AML-193 (cell line): Measurements from ENCODE around the gene GDPGP1.
"Not testable (repeated sequence)": the region's sequence is repeated elsewhere in the genome, so short reads cannot be mapped to it uniquely, and the experiment has no call there.

Source experiments
- DNase-seq, 2 experiments: peaks; one replicate each; lab custom pipeline; 2025; lab: John Stamatoyannopoulos, UW

Gene GDPGP1

DNA sequence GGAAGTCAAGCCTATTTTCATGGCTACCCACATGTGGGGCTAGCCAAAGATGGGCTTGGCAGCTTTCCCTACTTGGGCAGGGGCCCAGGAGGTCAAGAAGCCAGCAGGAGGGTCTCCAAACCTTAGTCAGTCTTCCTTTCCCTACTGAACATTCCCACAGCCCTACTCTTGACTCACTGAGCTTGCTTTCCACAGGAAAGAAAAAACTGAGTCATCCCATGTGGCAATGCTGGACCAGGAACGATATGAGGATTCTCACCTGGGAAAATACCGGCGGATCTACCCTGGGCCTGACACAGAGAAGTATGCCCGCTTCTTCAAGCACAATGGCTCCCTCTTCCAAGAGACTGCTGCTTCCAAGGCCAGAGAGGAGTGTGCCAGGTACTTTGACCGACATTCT lies 27.8 kb downstream of the GDPGP1 start:
- DNase-seq = no peak

DNA sequence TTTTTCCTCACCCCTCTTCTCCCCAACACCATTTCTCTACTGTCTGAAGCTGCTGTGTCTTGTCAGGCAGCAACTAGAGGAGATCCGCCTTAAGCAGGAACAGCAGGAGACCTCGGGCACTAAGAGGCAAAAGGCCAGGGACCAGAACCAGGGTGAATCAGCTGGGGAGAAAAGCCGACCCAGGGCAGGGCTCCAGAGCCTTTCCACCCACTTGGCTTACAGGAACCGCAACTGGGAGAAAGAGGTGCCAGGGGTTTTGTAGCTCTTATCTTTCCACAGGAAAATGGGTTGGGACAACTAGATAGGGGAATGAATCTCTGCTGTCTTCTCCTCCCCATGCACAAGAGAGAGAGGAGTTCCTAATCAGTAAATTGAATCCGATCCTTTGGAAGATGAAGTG lies 28.4 kb downstream of the GDPGP1 start:
- DNase-seq = no peak

DNA sequence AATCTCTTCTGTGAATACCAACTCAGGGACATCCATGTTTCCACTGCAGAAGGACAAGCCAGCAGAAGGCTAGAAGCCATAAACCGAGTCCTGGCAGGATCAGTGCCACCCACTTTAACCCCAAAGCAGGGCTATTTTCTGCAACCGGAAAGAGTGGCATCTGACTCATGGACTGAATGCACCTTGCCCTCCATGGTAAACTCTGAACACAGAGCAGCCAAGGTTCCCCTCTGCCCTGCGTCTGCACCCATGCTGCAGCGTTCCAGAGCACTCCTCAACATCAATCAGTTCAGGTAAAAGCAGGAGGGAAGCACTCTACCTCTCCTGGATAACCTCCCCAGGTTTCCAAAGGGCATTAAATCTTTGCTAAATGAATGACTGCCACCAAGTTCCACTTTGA lies 30.7 kb downstream of the GDPGP1 start:
- DNase-seq = peak; percentile 14 to 43

DNA sequence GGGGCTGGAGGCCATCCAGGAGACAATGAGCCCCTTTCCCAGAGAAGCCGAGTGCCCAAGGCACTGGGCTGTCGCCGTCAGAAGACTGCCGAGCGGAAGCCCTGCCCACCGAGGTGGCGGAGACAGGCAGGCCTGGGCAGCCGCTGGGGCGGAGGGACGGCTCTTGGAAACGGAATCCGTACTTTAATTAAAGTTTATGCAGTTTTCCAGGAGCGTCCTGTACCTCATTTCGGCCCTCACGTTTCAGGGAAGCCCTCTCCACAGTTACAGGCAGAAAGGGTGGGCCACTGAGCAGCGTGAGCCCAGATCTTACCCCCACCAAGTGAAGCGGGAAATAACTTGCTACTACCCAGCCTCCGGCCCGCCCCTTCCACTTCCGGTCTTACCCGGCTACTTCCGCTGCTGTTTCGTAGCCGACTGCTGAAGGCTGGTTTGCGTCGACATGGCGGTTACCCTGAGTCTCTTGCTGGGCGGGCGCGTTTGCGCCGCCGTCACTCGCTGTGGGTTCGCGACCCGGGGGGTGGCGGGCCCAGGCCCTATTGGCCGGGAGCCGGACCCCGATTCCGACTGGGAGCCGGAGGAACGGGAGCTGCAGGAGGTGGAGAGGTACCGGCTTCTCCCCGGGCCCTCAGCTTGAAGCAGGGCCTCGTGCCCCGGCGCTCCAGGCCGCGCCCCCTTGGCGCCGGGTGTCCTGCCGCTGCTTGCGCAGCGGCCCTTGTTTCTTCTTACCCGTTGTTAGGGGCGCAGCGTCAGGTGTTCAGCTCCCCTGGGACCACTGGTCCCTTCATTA lies 31.5 kb downstream of the GDPGP1 start, which contains the start of gene NGRN:
NGRN (plus strand) TSS at position 402 of the 790 bp plus-strand sequence; CDS start at position 443, 41 bp downstream.
- peak; percentile 82 to 84 for DNase-seq

DNA sequence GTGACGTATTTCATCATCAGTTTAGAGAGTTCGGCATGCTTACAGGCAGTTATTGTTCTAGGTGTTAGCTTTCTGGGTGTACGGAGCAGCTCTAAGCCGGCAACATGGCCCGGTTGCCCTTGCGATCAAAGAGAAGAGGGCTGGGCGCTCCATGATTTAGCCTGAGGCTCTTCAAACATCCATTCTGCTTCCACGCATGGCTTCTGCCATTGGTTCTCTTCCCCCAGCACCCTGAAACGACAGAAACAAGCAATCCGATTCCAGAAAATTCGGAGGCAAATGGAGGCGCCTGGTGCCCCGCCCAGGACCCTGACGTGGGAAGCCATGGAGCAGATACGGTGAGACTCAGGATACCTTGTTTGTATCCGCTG lies 32.0 kb downstream of the GDPGP1 start:
- peak; percentile 30 to 34 for DNase-seq

DNA sequence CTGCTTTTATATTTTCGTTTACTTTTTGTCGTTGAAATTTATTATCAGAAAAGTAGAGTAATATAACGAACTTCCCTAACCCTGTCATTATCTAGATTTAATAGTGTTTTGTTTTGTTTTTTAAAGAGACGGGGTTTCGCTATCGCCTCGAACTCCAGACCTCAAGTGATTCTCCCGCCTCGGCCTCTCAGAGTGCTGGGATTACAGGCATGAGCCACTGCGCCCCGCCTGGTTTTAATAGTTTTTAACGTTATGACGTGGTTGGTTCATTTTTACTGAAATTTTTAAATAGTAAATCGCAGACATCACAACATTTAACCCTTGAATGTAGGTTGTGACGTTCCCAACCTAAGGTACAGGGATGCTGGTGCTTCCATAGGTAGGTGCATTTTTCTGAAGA lies 32.5 kb downstream of the GDPGP1 start:
- no peak for DNase-seq

DNA sequence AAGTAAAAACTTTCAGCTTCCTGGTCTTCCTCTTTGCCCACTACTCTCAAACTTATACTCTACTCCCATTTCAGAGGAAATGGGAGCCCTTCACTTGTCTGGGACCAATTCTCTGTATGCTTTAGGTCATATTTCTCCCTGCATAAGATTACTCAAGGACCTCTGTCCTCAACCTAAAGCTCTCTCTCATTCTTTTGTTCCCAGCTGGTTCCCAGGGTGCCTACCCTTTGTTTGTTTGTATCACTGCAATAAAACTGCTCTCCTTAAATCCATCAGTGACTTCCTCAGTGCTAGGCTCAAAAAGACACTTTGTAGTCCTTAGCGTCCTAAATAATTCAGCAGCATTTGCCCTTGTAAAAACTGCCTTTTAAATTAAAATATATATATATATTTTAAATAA lies 34.4 kb downstream of the GDPGP1 start:
- DNase-seq = no peak

DNA sequence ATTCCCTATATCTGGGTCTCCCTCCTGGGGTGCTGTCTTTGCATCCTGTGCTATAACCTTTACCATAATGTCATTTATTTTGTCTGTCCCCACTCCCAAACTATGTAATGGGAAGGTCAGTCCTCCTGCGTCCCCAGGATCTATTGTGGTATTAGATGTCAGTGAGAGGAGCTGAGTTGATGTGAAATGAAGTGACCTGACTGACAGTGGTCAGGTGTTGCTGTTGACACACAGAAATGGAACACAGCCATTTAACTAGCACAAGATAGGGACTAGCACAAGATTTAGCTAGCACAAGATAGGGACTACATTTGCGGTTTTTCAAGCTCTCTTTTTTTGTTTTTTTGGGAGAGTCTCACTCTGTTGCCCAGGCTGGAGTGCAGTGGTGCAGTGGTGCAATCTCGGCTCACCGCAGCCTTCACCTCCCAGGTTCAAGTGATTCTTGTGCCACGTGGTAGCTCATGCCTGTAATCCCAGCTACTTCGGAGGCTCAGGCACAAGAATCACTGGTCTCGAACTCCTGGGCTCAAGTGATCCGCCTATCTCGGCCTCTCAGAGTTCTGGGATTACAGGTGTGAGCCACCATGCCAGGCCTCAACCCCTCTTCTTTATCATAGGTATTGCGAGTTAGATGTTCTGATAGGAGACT lies 36.6 kb downstream of the GDPGP1 start:
- no peak for DNase-seq

DNA sequence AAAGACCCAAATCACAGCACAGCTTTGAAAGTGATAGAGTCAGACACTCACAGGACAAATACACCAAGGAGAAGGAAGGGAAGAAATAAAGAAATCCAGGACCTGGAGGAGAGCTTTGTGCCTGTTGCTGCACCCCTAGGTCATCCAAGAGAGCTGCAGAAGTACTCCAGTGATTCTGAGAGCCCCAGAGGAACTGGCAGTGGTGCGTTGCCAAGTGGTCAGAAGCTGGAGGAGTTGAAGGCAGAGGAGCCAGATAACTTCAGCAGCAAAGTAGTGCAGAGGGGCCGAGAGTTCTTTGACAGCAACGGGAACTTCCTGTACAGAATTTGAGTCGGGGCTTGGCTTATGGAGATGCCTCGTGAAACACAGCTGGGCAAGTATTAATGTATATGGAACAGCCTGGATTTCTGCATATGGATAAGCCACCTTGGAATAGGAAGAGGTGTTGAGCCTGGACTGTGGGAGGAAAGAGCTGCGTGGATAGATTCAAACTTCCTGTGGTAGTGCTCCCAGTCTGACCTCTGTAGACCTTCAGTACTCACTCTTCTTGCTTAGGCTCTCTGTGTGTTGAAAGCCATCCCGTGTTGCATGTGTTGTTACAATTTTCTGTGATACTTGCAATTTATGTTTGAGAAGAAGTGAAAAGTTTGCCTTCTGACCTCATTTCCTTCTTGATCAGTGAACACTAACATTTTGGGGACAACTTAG lies 37.6 kb downstream of the GDPGP1 start:
- no peak for DNase-seq

DNA sequence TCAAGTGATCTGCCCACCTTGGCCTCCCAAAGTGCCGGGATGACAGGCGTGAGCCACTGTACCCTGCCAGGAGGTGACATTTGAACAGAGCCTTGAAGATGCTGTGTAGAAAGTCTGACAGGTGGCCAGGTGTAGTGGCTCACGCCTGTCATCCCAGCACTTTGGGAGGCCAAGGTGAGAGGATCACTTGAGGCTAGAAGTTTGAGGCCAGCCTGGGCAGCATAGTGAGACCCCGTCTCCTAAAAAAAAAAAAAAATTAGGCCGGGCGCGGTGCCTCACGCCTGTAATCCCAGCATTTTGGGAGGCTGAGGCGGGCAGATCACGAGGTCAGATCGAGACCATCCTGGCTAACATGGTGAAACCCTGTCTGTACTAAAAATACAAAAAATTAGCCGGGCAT lies 44.5 kb downstream of the GDPGP1 start:
- not testable (repeated sequence) for DNase-seq

DNA sequence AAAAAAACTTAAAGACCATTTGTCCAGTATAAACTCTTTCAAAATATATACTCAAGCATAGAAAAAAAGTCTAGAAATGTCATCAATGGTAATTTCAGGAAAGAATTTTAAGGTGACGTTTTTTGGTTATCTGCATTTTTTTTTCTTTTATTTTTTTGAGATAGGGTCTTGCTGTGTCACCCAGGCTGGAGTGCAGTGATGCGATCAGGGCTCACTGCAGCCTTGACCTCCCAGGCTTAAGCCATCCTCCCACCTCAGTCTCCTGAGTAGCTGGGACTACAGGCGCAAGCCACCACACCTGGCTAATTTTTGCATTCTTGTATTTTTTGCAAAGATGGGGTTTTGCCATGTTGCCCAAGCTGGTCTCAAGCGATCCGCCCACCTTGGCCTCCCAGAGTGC lies 46.7 kb downstream of the GDPGP1 start:
- DNase-seq = not testable (repeated sequence)

DNA sequence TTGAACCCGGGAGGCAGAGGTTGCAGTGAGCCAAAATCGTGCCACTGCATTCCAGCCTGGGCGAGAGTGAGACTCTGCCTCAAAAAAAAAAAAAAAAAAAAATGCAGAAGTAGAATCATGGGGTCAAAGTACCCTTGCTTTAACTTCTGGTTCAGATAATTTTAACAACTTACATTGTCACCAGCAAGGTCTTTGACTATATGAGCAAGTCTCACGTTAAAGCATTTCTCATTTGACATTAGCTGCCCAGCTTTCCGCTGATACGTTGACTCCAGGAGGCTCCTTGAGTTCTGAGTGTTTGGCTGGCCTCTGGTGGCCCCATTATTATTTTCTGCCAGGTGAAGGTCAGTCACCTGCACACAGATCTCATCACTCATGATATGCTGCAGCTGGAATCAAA lies 47.6 kb downstream of the GDPGP1 start:
- not testable (repeated sequence) for DNase-seq

DNA sequence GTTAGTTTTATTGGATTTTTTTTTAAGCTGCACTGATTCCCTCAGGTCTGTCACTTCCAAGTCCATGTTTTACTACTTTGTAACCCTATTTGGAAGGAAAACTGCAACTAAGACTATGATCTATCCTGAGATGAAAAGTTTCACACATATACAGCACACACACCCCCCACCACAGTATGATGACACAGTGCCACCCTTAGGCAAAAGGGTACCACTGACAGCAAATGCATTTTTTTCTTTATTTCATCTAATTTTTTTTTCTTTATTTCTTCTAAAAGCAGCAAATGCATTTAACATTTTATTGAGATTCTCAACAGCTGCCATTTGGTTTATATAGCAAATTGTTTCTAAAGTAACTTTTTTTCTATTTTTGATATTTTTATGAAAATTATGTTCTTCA lies 52.7 kb downstream of the GDPGP1 start:
- DNase-seq = peak; percentile 30 to 40

DNA sequence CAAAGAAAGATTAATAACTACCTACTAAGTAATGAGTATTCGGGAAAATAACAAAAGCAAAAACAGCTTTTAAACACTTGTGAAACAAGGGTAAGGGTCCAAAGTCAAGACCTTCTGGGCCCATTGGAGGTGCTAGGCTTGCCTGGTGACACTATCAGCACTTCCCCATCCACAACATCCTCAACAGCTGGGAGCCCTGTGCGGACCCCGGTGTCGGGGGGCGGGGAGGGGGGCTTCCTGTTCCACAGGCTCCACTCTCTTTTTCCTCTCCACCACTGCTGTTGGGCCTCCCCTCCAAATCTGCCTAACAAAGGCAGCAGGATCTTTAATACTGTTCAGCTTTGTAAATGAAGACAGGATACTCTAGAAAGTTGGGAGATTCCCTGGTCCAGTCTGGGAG lies 53.1 kb downstream of the GDPGP1 start:
- no peak for DNase-seq

DNA sequence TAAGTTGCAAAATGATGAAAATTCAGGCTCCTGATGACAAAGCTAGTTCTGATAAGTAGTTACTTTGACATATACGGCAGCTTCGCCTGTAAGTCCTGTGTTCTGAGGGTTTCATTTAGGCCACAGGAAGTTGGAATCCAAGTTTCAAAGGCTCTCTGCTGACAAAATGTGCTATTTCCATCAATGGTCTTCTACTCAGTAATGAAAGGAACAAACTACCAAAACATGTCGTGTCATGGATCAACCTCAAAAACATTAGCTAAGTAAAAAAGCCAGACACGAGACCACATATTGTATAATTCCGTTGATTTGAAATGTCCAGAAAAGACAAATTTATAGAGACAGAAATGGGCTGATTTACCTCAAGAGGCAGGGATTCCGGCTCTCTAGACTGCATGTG lies 53.9 kb downstream of the GDPGP1 start:
- no peak for DNase-seq

DNA sequence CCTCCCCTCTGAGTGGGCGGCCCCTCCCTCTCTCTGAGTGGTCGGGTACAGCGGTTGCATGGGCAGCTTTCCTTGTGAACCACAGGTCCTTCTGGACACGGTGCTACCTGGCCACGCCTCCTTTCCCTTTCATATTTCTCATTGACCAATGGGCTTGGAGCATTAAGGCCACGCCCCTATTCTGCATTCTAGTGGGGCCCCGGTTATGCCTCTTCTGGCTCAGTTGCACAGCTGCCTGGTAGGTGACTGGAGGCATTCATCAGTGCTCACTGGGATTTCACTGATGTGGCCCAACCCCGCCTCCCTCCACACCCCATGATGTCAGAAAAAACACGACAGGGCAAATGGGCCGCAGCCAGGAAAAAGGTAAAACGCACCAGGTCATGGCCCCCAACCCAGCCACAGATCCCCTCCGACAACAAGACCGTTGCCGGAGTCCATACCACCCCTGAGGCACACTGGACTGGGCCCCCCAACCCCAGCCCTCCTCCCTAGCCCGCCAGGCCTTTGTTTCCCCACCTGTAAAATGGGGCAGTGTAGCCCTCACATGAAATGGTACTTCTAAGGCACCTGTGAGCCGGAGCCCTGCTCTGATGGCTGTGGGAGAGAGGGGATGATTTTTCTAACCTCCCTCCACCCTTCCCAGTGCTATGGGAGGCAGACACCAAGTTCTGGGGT lies 57.8 kb downstream of the GDPGP1 start:
- DNase-seq = no peak

DNA sequence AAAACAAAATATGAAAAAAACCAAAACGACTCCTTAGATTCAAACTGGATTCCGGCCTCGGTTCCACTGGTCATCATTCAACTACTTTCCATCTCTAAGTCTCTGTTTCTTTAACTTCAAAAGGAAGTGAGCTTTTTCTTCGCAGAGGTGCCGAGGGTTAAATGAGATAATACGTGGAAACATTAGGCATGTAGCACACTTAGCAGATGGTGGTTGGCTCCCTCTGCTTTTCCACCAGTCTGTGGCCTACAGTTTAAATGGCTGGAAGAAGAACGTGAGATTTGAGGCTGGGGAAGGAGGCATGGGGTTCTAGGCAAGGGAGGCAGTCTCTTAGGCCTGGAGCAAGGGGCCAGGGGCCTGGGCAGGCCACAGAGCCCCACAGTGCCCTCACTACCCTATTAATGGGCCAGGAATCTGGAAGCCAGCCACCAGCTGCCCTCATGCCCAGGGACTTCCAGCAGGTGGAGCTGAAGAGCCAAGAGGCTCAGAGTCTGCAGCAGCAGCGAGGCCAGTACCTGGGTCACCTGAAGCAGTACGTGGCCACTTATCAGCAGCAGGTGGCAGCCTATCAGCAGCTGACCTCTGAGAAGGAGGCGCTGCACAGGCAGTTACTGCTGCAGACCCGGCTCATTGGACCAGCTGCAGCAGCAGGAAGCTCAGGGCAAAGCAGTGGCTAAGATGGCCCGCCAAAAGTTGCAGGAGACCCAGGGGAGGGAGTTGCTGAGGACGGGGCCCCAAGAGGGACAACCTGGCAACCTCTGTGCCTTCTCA lies 59.2 kb downstream of the GDPGP1 start:
- peak; percentile 39 to 42 for DNase-seq

DNA sequence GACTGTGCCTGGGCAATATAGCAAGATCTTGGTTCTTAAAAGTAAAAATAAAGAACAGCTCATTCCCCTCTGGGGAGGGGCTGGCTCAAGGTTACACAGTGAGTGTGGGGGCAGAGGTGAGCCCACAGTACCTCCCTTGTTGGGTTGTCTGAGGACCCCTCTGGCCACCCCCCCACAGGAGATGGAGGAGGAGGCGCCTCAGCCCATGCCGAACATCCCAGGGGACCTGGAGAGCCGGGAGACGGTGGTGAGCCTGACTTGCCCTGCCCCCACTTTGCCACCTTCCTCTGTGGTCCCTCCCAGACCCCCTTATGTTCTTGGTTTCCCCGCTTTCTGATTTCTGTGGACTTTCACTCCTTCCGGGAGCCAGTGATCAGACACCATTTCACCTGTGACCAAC lies 60.1 kb downstream of the GDPGP1 start:
- no peak for DNase-seq

DNA sequence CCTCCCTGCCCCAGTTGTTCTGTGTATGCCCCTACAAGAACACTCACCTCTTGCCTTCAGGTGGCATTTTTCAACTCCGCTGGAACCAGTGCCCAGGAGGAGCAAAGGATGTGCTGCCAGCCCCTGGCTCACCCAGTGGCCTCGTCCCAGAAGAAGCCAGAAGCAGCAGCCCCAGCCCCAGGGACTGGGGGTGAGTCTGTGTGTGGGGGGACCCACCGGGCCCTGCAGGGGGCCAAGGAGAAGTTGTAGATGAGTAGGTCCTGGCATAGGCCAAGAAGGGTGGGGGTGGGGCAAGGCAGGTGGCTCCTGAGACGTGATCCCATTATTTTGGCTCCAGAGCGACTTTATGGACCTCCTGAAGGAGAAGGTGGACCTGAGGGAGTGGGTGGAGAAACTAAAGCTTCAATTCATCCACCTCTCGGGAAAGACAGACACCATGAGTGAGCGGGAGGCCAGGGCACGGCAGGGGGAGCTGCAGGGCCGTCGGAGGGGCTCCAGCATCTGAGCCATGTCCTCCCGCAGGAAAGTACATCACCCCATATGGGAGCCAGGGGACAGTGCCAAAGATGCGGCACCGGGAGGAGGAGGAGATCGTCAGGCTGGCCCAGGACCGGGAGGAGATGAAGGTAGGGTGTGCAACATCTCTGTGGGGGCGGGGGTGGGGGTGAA lies 60.7 kb downstream of the GDPGP1 start:
- no peak for DNase-seq

DNA sequence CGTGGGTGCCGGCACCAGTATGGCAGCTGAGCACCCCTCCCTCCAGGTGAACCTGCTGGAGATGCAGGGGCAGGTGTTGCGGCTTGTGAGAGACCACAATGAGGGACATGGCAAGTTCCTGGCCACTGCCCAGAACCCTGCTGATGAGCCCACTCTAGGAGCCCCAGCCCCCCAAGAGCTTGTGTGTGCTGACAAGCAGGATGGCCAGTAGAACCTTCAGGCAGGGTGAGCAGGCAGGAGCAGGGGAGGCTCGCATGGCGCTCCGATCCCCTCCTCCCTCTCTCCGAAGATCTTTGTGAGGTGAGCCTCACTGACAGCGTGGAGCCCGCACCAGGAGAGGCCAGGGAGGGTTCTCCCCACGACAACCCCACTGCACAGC lies 61.2 kb downstream of the GDPGP1 start:
- DNase-seq = no peak
